Neuronal stem cell (in vitro differentiated cells): ENCODE data around the gene DIP2B.
"Not testable (repeated sequence)": the region's sequence is repeated elsewhere in the genome, so short reads cannot be mapped to it uniquely, and the experiment has no call there.

Source experiments
- DNase-seq: peaks from one replicate; pipeline ENCODE4 v3.0.0-alpha.2; 2013; ENCODE audit warnings: low spot score
- H2AFZ ChIP-seq: one replicate; pipeline ENCODE4 v1.6.1; 2013; ENCODE audit warnings: mild to moderate bottlenecking, low read length, inconsistent platforms
- H2AK5ac ChIP-seq: 2 replicates; pipeline ENCODE4 v1.6.1; 2013; ENCODE audit warnings: low read depth, mild to moderate bottlenecking, inconsistent platforms, low read length, moderate library complexity, mixed read lengths
- H2BK120ac ChIP-seq: 2 replicates; pipeline ENCODE4 v1.6.1; 2013; ENCODE audit warnings: low read depth, mild to moderate bottlenecking, inconsistent platforms, low read length, moderate library complexity, mixed read lengths
- H2BK12ac ChIP-seq: one replicate; pipeline ENCODE4 v1.6.1; 2013; ENCODE audit warnings: low read length, inconsistent platforms
- H2BK15ac ChIP-seq: 2 replicates; pipeline ENCODE4 v1.6.1; 2013; ENCODE audit warnings: mild to moderate bottlenecking, low read length, inconsistent platforms, mixed read lengths
- H2BK5ac ChIP-seq: one replicate; pipeline ENCODE4 v1.6.1; 2013; ENCODE audit warnings: inconsistent platforms, mild to moderate bottlenecking, low read length, moderate library complexity
- H3K14ac ChIP-seq: one replicate; pipeline ENCODE4 v1.6.1; 2013; ENCODE audit warnings: low read length, inconsistent platforms
- H3K18ac ChIP-seq: 2 replicates; pipeline ENCODE4 v1.6.1; 2013; ENCODE audit warnings: low read length, inconsistent platforms
- H3K23ac ChIP-seq: 2 replicates; pipeline ENCODE4 v1.6.1; 2013; ENCODE audit warnings: low read depth, mild to moderate bottlenecking, mixed read lengths, low read length, inconsistent platforms; ENCODE audit not compliant: poor library complexity
- H3K27ac ChIP-seq: replicated peaks from 3 replicates; pipeline ENCODE4 v1.5.1; 2013; ENCODE audit warnings: low read length, inconsistent platforms
- H3K27me3 ChIP-seq, 3 experiments: 2 replicates each; pipeline ENCODE4 v1.6.1; 2013; ENCODE audit warnings: low read length in 3 of 3, mild to moderate bottlenecking in 2 of 3, inconsistent platforms in 1 of 3, low read depth in 1 of 3, mixed read lengths in 1 of 3, moderate library complexity in 1 of 3; ENCODE audit not compliant: control insufficient read depth in 3 of 3, insufficient read depth in 3 of 3
- H3K36me3 ChIP-seq, 2 donors: replicated peaks in 1 of 2; 2 replicates each; pipeline ENCODE4 v1.6.1; 2013; ENCODE audit warnings: low read length in 2 of 2; ENCODE audit not compliant: control insufficient read depth in 2 of 2, insufficient read depth in 2 of 2
- H3K4ac ChIP-seq: 2 replicates; pipeline ENCODE4 v1.6.1; 2013; ENCODE audit warnings: inconsistent platforms, mild to moderate bottlenecking, low read length, moderate library complexity
- H3K4me1 ChIP-seq, 2 donors: 1 replicate in 1 of 2; 2 replicates in 1 of 2; pipeline ENCODE4 v1.6.1; 2013; ENCODE audit warnings: low read length in 2 of 2, low read depth in 1 of 2; ENCODE audit not compliant: control insufficient read depth in 2 of 2, insufficient read depth in 1 of 2
- H3K4me2 ChIP-seq: one replicate; pipeline ENCODE4 v1.6.1; 2013; ENCODE audit warnings: mild to moderate bottlenecking, low read length, inconsistent platforms; ENCODE audit not compliant: insufficient read depth, poor library complexity, severe bottlenecking
- H3K4me3 ChIP-seq, 2 donors: 2 replicates each; pipeline ENCODE4 v1.5.1; 2013; ENCODE audit warnings: low read length in 2 of 2, mild to moderate bottlenecking in 2 of 2, inconsistent platforms in 1 of 2, moderate library complexity in 1 of 2
- H3K79me1 ChIP-seq: one replicate; pipeline ENCODE4 v1.6.1; 2013; ENCODE audit warnings: low read depth, mild to moderate bottlenecking, inconsistent platforms, low read length, moderate library complexity
- H3K9ac ChIP-seq: one replicate; pipeline ENCODE4 v1.6.1; 2013; ENCODE audit warnings: mild to moderate bottlenecking, low read depth, low read length, inconsistent platforms; ENCODE audit not compliant: poor library complexity
- H3K9me3 ChIP-seq, 2 donors: replicated peaks in 1 of 2; 2 replicates each; pipeline versions ENCODE3 to v1.6.1; 2013; ENCODE audit warnings: low read length in 2 of 2, mild to moderate bottlenecking in 2 of 2, inconsistent platforms in 1 of 2, low read depth in 1 of 2, mixed read lengths in 1 of 2, moderate library complexity in 1 of 2; ENCODE audit not compliant: control insufficient read depth in 2 of 2, insufficient read depth in 1 of 2
- H4K8ac ChIP-seq: one replicate; pipeline ENCODE4 v1.6.1; 2013; ENCODE audit warnings: low read depth, mild to moderate bottlenecking, inconsistent platforms, low read length, moderate library complexity
- H4K91ac ChIP-seq: one replicate; pipeline ENCODE4 v1.6.1; 2013; ENCODE audit warnings: low read length, low read depth, mild to moderate bottlenecking, inconsistent platforms; ENCODE audit not compliant: poor library complexity
- WGBS, 2 donors: extraction: QIAGEN DNeasy Blood & Tissue Kit; methylation state at CpG; one replicate each; pipeline ENCODE4 v1.1.7; 2013; ENCODE audit warnings: missing lambda C conversion rate in 2 of 2, mixed read lengths in 1 of 2; ENCODE audit not compliant: insufficient read length in 2 of 2, insufficient replicate concordance in 1 of 2; ENCODE audit errors: extremely low coverage in 2 of 2; 5-methylcytosine and 5-hydroxymethylcytosine counted together

The DIP2B gene

DNA sequence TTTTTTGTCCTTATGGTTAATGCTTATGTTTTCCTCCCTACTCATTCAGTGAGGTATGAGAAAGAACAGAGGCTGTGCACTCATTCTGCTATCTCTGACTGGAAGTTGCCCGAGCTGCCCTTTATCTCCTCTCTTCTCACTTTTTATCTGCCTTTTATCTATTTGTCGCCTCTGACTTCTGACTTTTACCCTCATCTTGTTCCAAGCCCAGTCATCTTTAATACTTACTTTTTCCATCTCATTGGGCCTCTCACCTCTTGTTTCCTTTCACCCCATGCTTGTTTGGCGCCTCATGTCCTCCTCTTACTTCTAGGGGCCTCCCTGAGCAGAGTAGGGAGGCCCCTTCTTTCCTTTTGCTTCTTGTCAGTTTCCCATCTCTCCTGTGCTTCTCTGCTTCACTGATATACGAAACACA, 50.7 kb downstream of the DIP2B start:
- Histone ChIP-seq H3K79me1 (peaks cover 3% of the 10 kb centered on the region), H2BK15ac (no peak overlapping the region), H3K9ac (no peak overlapping the region), H3K4ac (no peak overlapping the region), H3K4me1 (no peaks in the 10 kb centered on the region), H2AFZ (no peak overlapping the region), H3K36me3 (peaks cover 0 to 7% of the 10 kb centered on the region in 2 donors), H3K23ac (no peak overlapping the region), H4K8ac (no peak overlapping the region), H3K27ac (no peak overlapping the region), H3K27me3 (no peaks in the 10 kb centered on the region), H3K14ac (no peak overlapping the region), H2BK12ac (no peak overlapping the region), H3K18ac (no peak overlapping the region), H3K9me3 (no peaks in the 10 kb centered on the region), H3K4me3 (no peak overlapping the region), H4K91ac (no peak overlapping the region), H2BK120ac (no peak overlapping the region), H3K4me2 (no peak overlapping the region), H2BK5ac (no peak overlapping the region), H2AK5ac (no peak overlapping the region)
- WGBS, 2 donors, result no CpG with 5 or more reads among the region's 4 CpGs
- no peak for DNase-seq

DNA sequence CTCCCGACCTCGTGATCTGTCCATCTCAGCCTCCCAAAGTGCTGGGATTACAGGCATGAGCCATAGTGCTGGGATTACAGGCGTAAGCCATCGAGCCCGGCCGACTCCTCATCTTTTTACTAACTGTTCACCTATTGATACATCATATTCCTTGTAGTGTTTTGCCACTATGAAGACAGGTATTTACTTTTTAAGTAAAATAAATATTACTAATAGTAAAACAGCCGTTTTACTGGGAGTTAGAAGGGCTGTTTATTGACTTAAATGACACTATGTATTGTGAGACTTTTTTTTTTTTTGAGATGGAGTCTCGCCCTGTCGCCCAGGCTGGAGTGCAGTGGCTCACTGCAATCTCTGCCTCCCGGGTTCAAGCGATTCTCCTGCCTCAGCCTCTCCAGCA, 51.5 kb downstream of the DIP2B start:
- no peak overlapping the region for H4K8ac ChIP-seq
- H3K79me1 ChIP-seq, result peaks cover 3% of the 10 kb centered on the region
- no peak overlapping the region for H3K4me3 ChIP-seq
- WGBS, 2 donors, result no CpG with 5 or more reads among the region's 11 CpGs
- no peaks in the 10 kb centered on the region for H3K4me1 ChIP-seq
- H4K91ac ChIP-seq, result no peak overlapping the region
- peaks cover 0 to 7% of the 10 kb centered on the region in 2 donors for H3K36me3 ChIP-seq
- H3K4ac ChIP-seq, result no peak overlapping the region
- no peak overlapping the region for H2BK5ac ChIP-seq
- H3K18ac ChIP-seq, result no peak overlapping the region
- H3K9me3 ChIP-seq, result no peaks in the 10 kb centered on the region
- H3K9ac ChIP-seq, result no peak overlapping the region
- no peak overlapping the region for H2BK12ac ChIP-seq
- no peak overlapping the region for H2AFZ ChIP-seq
- H3K23ac ChIP-seq, result no peak overlapping the region
- H3K14ac ChIP-seq, result no peak overlapping the region
- H2BK120ac ChIP-seq, result no peak overlapping the region
- no peaks in the 10 kb centered on the region for H3K27me3 ChIP-seq
- H3K4me2 ChIP-seq, result no peak overlapping the region
- no peak for DNase-seq
- H3K27ac ChIP-seq, result no peak overlapping the region
- no peak overlapping the region for H2AK5ac ChIP-seq
- no peak overlapping the region for H2BK15ac ChIP-seq

DNA sequence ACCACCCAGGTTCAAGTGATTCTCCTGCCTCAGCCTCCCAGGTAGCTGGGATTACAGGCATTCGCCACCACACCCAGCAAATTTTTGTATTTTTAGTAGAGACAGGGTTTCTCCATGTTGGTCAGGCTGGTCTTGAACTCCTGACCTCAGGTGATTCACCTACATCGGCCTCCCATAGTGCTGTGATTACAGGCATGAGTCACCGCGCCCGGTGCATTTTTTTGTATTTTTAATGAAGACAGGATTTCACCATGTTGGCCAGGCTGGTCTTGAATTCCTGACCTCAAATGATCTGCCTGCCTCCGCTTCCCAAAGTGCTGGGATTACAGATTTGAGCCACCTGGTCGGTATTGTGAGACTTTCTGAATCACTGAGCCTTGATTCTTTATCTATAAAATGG, 52.0 kb downstream of the DIP2B start:
- not testable (repeated sequence) for H3K79me1 ChIP-seq, H2AFZ ChIP-seq, H4K91ac ChIP-seq, H3K27ac ChIP-seq, H3K4ac ChIP-seq, H3K27me3 ChIP-seq, H2BK120ac ChIP-seq, H3K36me3 ChIP-seq, H3K4me1 ChIP-seq, DNase-seq, H3K4me3 ChIP-seq, H3K18ac ChIP-seq, H3K23ac ChIP-seq, H2AK5ac ChIP-seq, H2BK15ac ChIP-seq, H3K14ac ChIP-seq, H3K9me3 ChIP-seq, H4K8ac ChIP-seq, H3K4me2 ChIP-seq, H2BK5ac ChIP-seq, H3K9ac ChIP-seq, H2BK12ac ChIP-seq
- no CpG with 5 or more reads among the region's 7 CpGs for WGBS, 2 donors

DNA sequence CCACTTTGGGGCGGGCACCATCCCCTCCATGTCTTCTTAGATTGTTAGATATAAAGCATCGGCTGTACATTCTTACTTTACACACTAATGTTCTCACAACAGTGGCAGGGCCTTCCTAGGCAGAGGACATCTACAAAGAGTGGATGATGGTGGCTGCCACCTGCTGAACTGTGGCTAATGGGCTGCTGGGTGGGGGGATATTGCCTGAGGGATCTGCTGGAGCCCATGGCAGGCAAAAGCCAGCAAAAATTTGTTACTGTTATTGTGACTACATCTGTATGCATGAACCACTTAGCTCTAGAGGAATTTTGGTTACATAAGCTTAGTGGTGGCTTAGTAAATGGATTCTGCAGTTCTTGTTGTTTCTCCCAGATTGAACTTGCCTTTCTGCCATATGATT, 52.6 kb downstream of the DIP2B start:
- no peak overlapping the region for H2AFZ ChIP-seq

More for the DNA sequence above, 52.6 kb downstream of the DIP2B start:
- H2BK12ac ChIP-seq, result no peak overlapping the region
- no peak overlapping the region for H2BK5ac ChIP-seq
- H2BK15ac ChIP-seq, result no peak overlapping the region
- no peak overlapping the region for H3K23ac ChIP-seq
- H3K14ac ChIP-seq, result no peak overlapping the region
- H3K27ac ChIP-seq, result no peak overlapping the region
- no peaks in the 10 kb centered on the region for H3K9me3 ChIP-seq
- no peak overlapping the region for H4K91ac ChIP-seq
- no peak overlapping the region for H3K4me3 ChIP-seq
- H4K8ac ChIP-seq, result no peak overlapping the region
- H3K36me3 ChIP-seq, result peaks cover 0 to 7% of the 10 kb centered on the region in 2 donors
- H3K27me3 ChIP-seq, result no peaks in the 10 kb centered on the region
- H3K4me2 ChIP-seq, result no peak overlapping the region
- no peak for DNase-seq
- no CpG with 5 or more reads among the region's 2 CpGs for WGBS, 2 donors
- no peaks in the 10 kb centered on the region for H3K4me1 ChIP-seq
- no peak overlapping the region for H2BK120ac ChIP-seq
- H3K18ac ChIP-seq, result no peak overlapping the region
- no peak overlapping the region for H2AK5ac ChIP-seq
- H3K9ac ChIP-seq, result no peak overlapping the region
- no peaks in the 10 kb centered on the region for H3K79me1 ChIP-seq
- H3K4ac ChIP-seq, result no peak overlapping the region
